Measurements from ENCODE around the gene HNF4A. TPM values are rescaled to one million over a fixed set of nuclear protein-coding genes. Genes with fewer than 3 reads are reported as not detected.

HNF4A gene
- total RNA-seq, 2 donors from 2014 or later, result not detected

- Mint-ChIP-seq H3K27ac (no peak overlapping the region), H3K9me3 (no peaks in the 10 kb centered on the region), H3K36me3 (ENCODE audit: insufficient read depth in 2 of 2) (no peaks in the 10 kb centered on the region), H3K4me3 (no peak overlapping the region), H3K27me3 (ENCODE audit: low read depth) (peaks cover 11% of the 10 kb centered on the region), H3K4me1 (ENCODE audit: low read depth) (no peaks in the 10 kb centered on the region)
- ATAC-seq (replicated peaks in 1 of 2) (no peak), DNase-seq (no peak)
Observed at GRCh38 chr20:44432618-44433577, 77.4 kb downstream of the HNF4A start.

DNA sequence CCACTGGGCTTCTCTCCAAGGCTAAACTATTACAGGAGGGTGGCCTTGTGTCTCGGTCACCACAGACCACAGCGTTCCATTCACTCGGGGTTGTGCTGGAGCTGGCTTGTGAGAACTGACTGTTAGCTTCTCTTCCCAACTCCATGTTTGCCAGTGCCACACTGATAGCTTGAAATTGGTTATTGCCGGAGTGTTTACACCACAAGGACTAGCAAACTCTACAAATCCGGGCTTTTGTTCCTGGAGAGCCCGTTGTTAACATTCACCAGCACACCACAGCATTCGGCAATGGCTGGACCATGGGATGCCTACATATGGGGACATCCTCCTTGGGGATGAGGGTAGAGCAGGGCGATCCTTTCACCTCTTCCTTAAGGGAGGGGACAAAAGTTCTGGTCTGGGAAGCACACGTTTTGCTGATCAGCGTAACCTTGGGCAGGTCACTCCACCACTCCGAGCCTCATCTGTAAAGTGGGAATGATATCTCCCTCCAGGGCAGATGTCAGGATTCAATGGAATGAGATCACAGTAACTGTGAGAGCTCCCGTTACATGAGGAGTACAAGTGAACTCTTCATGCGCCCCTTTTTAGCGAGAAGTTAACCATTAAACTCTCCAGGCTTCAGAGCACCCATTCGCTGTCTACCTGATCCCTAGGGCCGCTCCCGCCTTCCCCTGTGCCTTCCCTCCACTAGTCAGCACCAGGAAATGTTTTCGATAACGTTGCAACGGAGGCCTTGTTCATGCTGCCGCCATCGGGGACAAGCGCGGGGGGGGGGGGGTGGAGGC lies 78.4 kb downstream of the HNF4A start:
- peaks cover 11% of the 10 kb centered on the region for H3K27me3 Mint-ChIP-seq (ENCODE audit: low read depth)
- H3K4me3 Mint-ChIP-seq, result no peak overlapping the region
- H3K9me3 Mint-ChIP-seq, result no peaks in the 10 kb centered on the region
- DNase-seq (no peak), ATAC-seq (replicated peaks in 1 of 2) (no peak)
- H3K36me3 Mint-ChIP-seq (ENCODE audit: insufficient read depth in 2 of 2), result no peaks in the 10 kb centered on the region
- H3K27ac Mint-ChIP-seq, result no peak overlapping the region
- no peaks in the 10 kb centered on the region for H3K4me1 Mint-ChIP-seq (ENCODE audit: low read depth)

GRCh38 chr20:44435630-44436335 lies 80.3 kb downstream of the HNF4A start:
- peaks cover 11% of the 10 kb centered on the region for H3K27me3 Mint-ChIP-seq (ENCODE audit: low read depth)

DNA sequence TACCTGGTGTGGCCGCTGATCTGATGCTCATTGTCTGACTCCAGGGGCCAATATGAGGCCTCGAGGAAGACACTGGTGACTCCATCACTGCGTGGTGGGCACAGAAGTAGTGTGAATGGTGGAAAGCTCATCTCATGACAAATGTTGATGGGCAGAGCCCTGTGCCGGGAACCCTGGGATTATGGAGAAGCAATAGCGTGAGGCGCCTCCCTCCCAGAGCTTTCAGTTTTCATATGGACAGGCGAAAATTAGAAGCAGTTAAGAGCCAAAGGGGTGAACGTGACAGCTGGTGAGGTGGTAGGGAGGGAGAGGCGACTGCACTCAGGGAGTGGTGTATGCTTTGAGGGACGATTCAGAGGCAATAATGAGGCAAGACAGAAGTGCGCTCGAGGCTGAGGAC lies 80.9 kb downstream of the HNF4A start:
- ATAC-seq (replicated peaks in 1 of 2) (no peak), DNase-seq (no peak)
- H3K27ac Mint-ChIP-seq, result no peak overlapping the region
- peaks cover 11% of the 10 kb centered on the region for H3K27me3 Mint-ChIP-seq (ENCODE audit: low read depth)
- H3K9me3 Mint-ChIP-seq, result no peaks in the 10 kb centered on the region
- no peaks in the 10 kb centered on the region for H3K4me1 Mint-ChIP-seq (ENCODE audit: low read depth)
- H3K4me3 Mint-ChIP-seq, result no peak overlapping the region
- no peaks in the 10 kb centered on the region for H3K36me3 Mint-ChIP-seq (ENCODE audit: insufficient read depth in 2 of 2)

More at GRCh38 chr20:44435630-44436335, 80.3 kb downstream of the HNF4A start:
- no peak overlapping the region for H3K4me3 Mint-ChIP-seq
- no peaks in the 10 kb centered on the region for H3K36me3 Mint-ChIP-seq (ENCODE audit: insufficient read depth in 2 of 2)
- DNase-seq (no peak), ATAC-seq (replicated peaks in 1 of 2) (no peak)
- no peak overlapping the region for H3K27ac Mint-ChIP-seq
- no peaks in the 10 kb centered on the region for H3K9me3 Mint-ChIP-seq
- H3K4me1 Mint-ChIP-seq (ENCODE audit: low read depth), result no peaks in the 10 kb centered on the region

GRCh38 chr20:44437497-44437896 lies 82.0 kb downstream of the HNF4A start:
- ATAC-seq (replicated peaks in 1 of 2) (no peak), DNase-seq (no peak)
- H3K27ac Mint-ChIP-seq, result no peak overlapping the region
- no peak overlapping the region for H3K4me3 Mint-ChIP-seq
- H3K27me3 Mint-ChIP-seq (ENCODE audit: low read depth), result peaks cover 7% of the 10 kb centered on the region
- H3K36me3 Mint-ChIP-seq (ENCODE audit: insufficient read depth in 2 of 2), result no peaks in the 10 kb centered on the region
- H3K4me1 Mint-ChIP-seq (ENCODE audit: low read depth), result no peaks in the 10 kb centered on the region
- no peaks in the 10 kb centered on the region for H3K9me3 Mint-ChIP-seq

- no peak for DNase-seq
Observed at GRCh38 chr20:44438782-44439181, 83.3 kb downstream of the HNF4A start.

GRCh38 chr20:44439318-44439717 lies 83.8 kb downstream of the HNF4A start:
- Mint-ChIP-seq H3K36me3 (ENCODE audit: insufficient read depth in 2 of 2) (no peaks in the 10 kb centered on the region), H3K4me3 (no peak overlapping the region), H3K9me3 (no peaks in the 10 kb centered on the region), H3K27ac (no peak overlapping the region), H3K27me3 (ENCODE audit: low read depth) (peaks cover 5% of the 10 kb centered on the region), H3K4me1 (ENCODE audit: low read depth) (no peaks in the 10 kb centered on the region)
- DNase-seq, result no peak
- ATAC-seq (replicated peaks in 1 of 2), result no peak

More at GRCh38 chr20:44438782-44439181, 83.3 kb downstream of the HNF4A start:
- H3K27me3 Mint-ChIP-seq (ENCODE audit: low read depth), result peaks cover 5% of the 10 kb centered on the region
- ATAC-seq (replicated peaks in 1 of 2), result peak in 1 of 2 donors; percentile 11
- H3K4me3 Mint-ChIP-seq, result no peak overlapping the region
- H3K9me3 Mint-ChIP-seq, result no peaks in the 10 kb centered on the region
- no peaks in the 10 kb centered on the region for H3K36me3 Mint-ChIP-seq (ENCODE audit: insufficient read depth in 2 of 2)
- no peak overlapping the region for H3K27ac Mint-ChIP-seq
- no peaks in the 10 kb centered on the region for H3K4me1 Mint-ChIP-seq (ENCODE audit: low read depth)

GRCh38 chr20:44442298-44443070 lies 87.0 kb downstream of the HNF4A start:
- H3K9me3 Mint-ChIP-seq, result no peaks in the 10 kb centered on the region
- DNase-seq (no peak), ATAC-seq (replicated peaks in 1 of 2) (no peak)
- H3K27ac Mint-ChIP-seq, result no peak overlapping the region
- no peaks in the 10 kb centered on the region for H3K36me3 Mint-ChIP-seq (ENCODE audit: insufficient read depth in 2 of 2)
- H3K4me1 Mint-ChIP-seq (ENCODE audit: low read depth), result no peaks in the 10 kb centered on the region
- H3K27me3 Mint-ChIP-seq (ENCODE audit: low read depth), result peaks cover 5% of the 10 kb centered on the region
- no peak overlapping the region for H3K4me3 Mint-ChIP-seq

- ATAC-seq (replicated peaks in 1 of 2) (no peak), DNase-seq (no peak)
- H3K27me3 Mint-ChIP-seq (ENCODE audit: low read depth), result peaks cover 5% of the 10 kb centered on the region
- no peaks in the 10 kb centered on the region for H3K4me1 Mint-ChIP-seq (ENCODE audit: low read depth)
- H3K9me3 Mint-ChIP-seq, result no peaks in the 10 kb centered on the region
- H3K27ac Mint-ChIP-seq, result no peak overlapping the region
- H3K4me3 Mint-ChIP-seq, result no peak overlapping the region
- no peaks in the 10 kb centered on the region for H3K36me3 Mint-ChIP-seq (ENCODE audit: insufficient read depth in 2 of 2)
Observed at GRCh38 chr20:44445742-44446710, 90.5 kb downstream of the HNF4A start.

- no peak overlapping the region for H3K27ac Mint-ChIP-seq
Observed at GRCh38 chr20:44447827-44448419, 92.4 kb downstream of the HNF4A start.

DNA sequence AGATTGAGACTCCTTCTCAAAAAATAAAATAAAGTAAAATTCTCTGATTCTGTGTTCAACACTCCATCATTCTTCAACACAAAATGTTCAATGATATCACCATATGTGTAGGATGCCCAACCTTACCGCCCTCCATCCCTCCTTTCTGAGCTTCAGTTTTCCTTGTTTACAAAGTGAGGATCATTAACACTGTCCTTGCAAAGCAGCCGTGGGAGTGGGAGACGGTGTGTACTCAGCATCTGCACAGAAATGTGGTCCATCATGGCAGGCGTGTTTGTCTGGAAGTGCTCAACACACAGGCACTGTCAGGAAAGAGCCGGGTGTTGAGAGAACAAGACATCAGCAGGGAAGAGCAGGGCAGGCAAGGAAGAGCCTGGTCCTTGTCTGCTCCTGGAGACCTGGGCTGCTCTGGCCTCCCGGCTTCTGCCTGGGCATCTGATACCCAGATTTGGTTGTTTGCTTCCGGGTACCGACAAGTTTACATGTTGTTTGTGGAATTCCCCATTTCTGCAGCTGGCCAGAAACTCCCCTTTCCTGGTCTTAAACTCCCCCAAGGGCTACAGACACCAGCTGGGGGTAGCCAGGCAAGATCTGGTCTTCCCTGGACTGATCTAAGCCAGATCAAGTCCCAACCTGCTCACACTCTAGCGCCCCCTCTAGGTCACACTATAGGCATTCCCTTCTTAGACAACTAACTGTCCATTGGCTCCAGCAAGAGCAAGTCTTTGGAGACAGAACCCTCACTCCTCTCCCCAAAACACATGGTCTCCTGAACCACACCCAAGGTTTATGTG lies 93.5 kb downstream of the HNF4A start:
- DNase-seq (peak; percentile 10 to 23), ATAC-seq (replicated peaks in 1 of 2) (no peak)
- Mint-ChIP-seq H3K4me3 (no peak overlapping the region), H3K4me1 (ENCODE audit: low read depth) (no peaks in the 10 kb centered on the region), H3K27ac (no peak overlapping the region), H3K9me3 (no peaks in the 10 kb centered on the region), H3K36me3 (ENCODE audit: insufficient read depth in 2 of 2) (no peaks in the 10 kb centered on the region), H3K27me3 (ENCODE audit: low read depth) (no peaks in the 10 kb centered on the region)

More at GRCh38 chr20:44447827-44448419, 92.4 kb downstream of the HNF4A start:
- DNase-seq (no peak), ATAC-seq (replicated peaks in 1 of 2) (no peak)
- Mint-ChIP-seq H3K9me3 (no peaks in the 10 kb centered on the region), H3K4me1 (ENCODE audit: low read depth) (no peaks in the 10 kb centered on the region), H3K36me3 (ENCODE audit: insufficient read depth in 2 of 2) (no peaks in the 10 kb centered on the region), H3K27me3 (ENCODE audit: low read depth) (peaks cover 5% of the 10 kb centered on the region), H3K4me3 (no peak overlapping the region)

Measured in activated T-cell treated with anti-CD3 and anti-CD28 coated beads, Interleukin-2, amount 50 U/mL, for 72 hours (primary cell).